GM21737 (cell line): Measurements from ENCODE around the gene THAP8.
A peak's percentile ranks its signal among the peaks of the same experiment; 100 is the strongest.

ENCODE experiments used
- ATAC-seq: cut with Tn5 transposase; IDR thresholded peaks from one replicate; pipeline ENCODE4 v1.9.1; 2021; ENCODE audit warnings: mild to moderate bottlenecking, moderate library complexity; ENCODE audit not compliant: unreplicated experiment

Gene THAP8

DNA sequence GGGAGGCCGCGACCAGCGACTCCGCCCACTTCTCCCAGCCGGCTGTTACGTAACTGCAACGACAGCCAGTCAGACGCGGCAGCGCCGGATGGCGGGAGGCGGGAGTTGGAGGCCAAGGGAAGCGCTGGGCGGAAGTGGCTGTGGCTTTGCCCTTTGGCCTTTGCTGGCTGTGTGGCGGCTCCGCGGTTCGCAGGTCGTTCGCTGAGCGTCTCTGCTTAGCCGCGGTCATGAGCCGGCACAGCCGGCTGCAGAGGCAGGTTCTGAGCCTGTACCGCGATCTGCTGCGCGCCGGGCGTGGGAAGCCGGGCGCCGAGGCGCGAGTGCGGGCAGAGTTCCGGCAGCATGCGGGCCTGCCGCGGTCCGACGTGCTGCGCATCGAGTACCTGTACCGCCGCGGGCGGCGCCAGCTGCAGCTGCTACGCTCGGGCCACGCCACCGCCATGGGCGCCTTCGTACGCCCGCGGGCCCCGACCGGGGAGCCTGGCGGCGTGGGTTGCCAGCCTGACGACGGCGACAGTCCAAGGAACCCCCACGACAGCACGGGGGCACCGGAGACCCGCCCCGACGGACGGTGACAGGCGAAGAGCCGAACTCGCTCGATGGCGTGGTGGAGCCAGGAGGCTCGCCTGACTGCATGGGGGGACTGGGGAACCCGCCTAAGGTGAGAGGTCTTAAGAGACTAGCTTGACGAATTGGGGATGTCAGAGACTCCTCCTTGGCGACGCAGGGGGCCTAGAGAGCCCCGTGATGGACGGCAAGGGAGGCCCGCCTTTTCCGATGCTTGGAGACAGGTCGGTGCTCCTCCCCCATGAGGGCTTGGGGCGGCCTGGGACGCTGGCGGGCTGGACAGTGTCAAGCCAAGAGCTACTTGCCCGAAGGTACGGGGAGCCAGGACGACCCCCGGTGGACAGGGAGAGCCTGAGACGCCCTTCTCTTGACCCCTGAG, 58.8 kb downstream of the THAP8 start, which contains the start of gene SDHAF1:
Gene SDHAF1 (plus strand): TSS at position 141 of the 946 bp plus-strand sequence. CDS start 87 bp downstream, at position 228.
- peak; percentile 78 for ATAC-seq

GRCh38 chr19:35993923-35994598, 60.0 kb downstream of the THAP8 start:
- no peak for ATAC-seq

DNA sequence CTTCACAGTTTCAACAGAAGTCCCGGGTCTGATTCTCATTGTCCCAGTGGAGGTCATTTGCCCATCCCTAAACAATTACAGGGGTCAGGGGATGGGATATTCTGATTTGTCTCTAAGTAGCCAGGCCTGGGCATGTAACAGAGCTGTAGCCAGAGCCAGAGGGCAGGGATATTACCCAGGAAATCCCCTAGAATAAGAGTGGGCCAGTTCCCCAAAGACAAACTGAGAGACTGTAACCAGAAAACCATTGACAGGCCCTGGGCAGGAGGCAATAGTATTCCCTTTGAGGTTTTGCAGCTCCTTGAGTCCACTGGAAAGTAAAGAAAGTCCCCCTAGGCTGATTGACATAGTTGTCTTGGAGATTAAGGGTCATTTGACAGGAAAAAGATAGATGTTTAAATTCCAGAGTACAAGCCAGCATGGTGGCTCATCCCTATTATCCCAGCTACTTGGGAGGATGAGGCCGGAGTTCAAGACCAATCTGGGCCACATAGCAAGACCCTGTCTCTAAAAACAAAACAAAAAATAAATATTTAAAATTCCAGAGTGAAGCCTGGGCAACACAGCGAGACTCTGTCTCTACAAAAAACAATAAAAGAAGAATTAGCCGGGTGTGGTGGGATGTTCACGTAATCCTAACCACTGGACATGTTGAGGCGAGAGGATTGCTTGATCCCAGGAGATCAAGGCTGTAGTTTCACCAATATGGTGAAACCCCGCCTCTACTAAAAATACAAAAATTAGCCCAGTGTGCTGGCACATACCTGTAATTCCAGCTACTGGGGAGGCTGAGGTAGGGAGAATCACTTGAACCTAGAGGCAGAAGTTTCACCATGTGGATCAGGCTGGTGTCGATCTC, 60.9 kb downstream of the THAP8 start:
- ATAC-seq, result no peak

GRCh38 chr19:35991731-35992450, 62.2 kb downstream of the THAP8 start:
- ATAC-seq, result no peak

- no peak for ATAC-seq
These were observed 63.0 kb downstream of the THAP8 start for GRCh38 chr19:35990771-35991730.

DNA sequence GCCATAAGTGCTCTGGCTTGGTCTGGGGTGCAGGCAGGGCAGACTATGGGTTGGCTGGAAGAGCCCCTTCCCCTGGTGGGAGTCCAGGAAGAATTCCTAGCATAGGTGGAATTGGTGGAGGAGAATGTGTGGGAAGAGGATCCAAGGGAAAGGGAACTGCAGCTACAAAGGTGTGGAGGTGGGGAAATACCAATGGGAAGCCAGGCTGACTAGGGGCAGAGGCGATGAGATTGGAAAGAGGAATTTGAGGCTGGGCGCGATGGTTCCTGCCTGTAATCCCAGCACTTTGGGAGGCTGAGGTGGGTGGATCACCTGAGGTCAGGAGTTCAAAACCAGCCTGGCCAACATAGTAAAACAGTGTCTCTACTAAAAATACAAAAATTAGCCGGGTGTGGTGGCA, 63.9 kb downstream of the THAP8 start:
- no peak for ATAC-seq

GRCh38 chr19:35988824-35989223, 65.3 kb downstream of the THAP8 start:
- ATAC-seq, result no peak

DNA sequence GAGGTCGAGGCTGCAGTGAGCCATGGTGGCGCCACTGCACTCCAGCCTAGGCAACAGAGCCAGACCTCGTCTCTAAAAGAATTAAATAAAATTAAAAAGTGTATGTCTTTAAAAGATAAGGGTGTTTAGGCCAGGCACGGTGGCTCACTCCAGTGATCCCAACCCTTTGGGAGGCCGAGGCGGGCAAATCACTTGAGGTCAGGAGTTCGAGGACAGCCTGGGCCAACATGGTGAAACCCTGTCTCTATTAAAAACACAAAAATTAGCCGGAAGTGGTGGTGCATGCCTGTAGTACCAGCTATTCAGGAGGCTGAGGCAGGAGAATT, 66.6 kb downstream of the THAP8 start:
- ATAC-seq, result no peak

DNA sequence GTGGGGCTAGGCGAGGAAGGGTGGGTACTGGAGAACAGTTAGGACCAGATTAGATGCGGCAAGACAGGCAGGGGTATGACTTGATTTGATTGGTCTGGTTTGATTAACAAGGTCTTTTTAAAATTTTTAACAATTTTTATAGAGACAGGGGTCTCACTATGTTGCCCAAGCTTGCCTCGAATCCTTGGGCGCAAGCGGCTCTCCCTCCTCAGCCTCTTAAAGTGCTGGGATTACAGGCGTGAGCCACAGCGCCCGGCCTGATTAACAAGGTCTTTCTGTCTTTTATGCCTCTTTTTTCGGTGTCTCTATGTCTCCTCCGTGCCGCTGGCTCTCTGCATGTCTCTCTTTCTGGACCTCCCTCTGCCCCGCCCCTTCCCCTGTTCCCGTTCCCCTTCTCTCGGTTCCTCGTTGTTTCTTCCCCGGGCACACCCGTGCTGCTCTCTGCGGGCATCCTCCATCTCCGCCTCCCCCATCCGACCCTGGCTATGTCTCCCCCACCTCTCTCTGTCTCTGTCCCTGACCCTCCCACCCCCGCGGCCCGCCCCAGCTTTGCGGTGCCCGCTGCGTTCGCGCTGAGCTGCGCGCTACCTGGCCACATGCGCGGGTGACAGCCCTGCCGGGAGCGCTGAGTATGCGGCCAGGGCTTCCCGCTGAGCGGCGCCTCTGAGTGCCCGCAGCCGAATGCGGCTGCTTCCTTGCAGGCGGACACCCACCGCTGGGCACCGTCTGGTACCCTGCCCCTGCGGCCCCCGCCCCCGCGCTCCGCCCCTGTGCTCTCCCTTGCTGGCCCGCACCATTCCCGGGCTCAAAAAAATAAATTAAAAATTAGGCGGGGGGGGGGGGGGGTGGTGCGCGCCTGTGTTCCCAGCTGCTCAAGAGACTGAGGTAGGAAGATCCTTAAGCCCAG, 67.2 kb downstream of the THAP8 start:
- no peak for ATAC-seq

GRCh38 chr19:35986111-35986510, 68.0 kb downstream of the THAP8 start:
- ATAC-seq, result no peak
